Measurements from ENCODE around the gene CHRD.
"Not testable (repeated sequence)": the region's sequence is repeated elsewhere in the genome, so short reads cannot be mapped to it uniquely, and the experiment has no call there.

Gene CHRD

DNA sequence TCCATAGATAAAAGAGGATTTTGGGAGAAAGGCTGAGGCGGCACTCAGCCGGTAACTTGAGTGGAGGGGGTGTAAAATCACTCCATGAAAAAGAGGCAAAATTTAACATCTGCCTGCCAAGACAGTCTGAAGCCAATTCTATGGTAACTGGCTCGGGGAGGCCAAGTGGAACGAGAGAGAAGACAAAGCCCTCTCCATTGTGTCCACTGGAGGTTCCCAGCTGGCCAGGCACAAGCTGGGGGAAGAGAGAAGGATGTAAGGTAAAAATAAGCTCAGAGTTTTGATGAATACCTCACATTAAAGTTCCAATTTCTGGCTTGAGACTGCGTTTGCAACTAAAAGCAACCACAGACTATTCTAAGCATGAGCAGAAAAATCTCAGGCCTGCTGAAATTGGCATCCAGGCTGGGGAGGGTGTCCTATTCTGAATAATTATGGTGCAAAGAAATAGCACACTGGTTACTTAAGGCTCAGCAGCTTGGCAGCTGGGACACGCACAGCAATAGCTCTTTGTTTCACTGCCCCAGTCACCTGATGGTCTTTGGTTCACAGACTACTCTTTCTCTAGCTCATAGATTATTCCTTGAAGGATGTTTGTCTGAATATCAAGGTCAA, 48.8 kb downstream of the CHRD start:
- DNase-seq: no peak

DNA sequence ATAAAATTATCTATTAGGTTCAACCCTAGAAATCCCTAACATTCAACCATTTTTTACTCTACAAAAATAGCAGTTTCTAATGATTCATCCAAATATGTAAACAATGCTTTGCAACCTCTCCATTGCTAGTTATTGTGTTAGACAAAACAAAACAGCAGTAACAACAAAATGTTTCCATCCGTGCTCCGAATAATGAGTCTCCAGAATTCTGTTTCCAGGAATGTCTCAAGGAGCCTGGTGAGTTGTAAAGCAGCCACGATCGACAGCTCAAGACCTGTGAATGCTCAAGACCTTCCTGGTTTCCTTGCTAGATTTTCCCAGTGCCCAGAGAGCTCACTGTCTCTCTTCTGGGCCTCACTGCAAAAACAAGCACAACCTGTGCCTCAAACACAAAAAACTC, 49.9 kb downstream of the CHRD start:
- no peak for DNase-seq

DNA sequence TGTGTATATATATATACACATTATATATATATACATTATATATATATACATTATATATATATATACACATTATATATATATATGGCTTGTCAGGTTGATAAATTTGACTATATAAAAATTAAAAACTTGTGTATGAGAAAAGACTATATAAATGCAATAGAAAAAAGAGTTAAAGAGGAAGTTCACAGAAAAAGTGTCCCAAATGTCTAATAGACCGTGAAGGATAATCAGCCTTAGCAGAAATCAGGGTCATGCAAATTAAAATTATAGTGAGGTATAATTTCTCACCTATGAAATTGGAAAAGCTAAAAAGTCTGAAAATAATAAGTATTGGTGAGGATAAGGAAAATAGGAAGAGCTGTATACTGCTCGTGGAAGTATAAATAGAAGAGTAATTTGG, 51.1 kb downstream of the CHRD start:
- no peak for DNase-seq

DNA sequence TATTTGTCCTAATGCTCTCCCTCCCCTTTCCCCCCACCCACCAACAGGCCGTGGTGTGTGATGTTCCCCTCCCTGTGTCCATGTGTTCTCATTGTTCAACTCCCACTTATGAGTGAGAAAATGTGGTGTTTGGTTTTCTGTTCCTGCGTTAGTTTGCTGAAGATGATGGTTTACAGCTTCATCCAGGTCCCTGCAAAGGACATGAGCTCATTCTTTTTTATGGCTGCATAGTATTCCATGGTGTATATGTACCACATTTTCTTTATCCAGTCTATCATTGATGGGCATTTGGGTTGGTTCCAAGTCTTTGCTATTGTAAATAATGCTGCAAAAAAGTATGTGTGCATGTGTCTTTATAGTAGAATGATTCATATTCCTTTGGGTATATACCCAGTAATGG, 53.3 kb downstream of the CHRD start:
- not testable (repeated sequence) for DNase-seq

DNA sequence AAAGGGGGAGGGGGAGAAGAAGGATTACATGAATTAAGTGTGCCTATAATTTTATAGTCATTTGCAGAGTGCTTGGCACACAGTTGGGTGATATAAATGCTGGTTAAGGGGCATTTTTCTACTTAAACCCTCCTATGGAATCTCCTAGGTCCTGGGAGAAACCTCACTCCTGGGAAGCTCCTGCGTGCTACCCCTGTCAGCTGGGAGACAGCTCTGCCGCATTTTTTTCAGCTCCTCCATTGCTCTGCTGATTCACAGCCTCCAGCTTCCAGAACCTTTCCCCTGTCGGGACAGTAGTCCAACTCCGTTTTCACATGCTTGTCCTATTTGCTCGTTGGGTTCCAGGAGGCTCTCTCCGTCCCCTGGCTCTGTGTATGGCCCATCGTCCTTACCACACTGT, 59.2 kb downstream of the CHRD start:
- no peak for DNase-seq

All from T-helper 9 cell (primary cell).